ENCODE data around the gene DGCR8. TPM values are rescaled to one million over a fixed set of nuclear protein-coding genes. Genes with fewer than 3 reads are reported as not detected.

Gene DGCR8
- total RNA-seq, 1 donor = 44.2 TPM

- no peak for DNase-seq (ENCODE audit: insufficient read length, low spot score, missing footprints)
- Histone ChIP-seq H3K27me3 (ENCODE audit: insufficient read depth, low read length) (no peaks in the 10 kb centered on the region), H3K36me3 (ENCODE audit: insufficient read depth, low read length) (no peaks in the 10 kb centered on the region), H3K9me3 (ENCODE audit: low read depth, low read length) (no peaks in the 10 kb centered on the region), H3K4me3 (ENCODE audit: insufficient read depth, low read length) (no peak overlapping the region), H3K4me2 (ENCODE audit: insufficient read depth, low read length) (no peak overlapping the region), H3K79me2 (ENCODE audit: insufficient read depth, low read length) (no peaks in the 10 kb centered on the region), H2AFZ (ENCODE audit: low read length) (no peak overlapping the region), H3K4me1 (ENCODE audit: insufficient read depth, low read length) (peaks cover 3% of the 10 kb centered on the region), H4K20me1 (ENCODE audit: insufficient read depth, low read length) (peaks cover 10% of the 10 kb centered on the region), H3K27ac (ENCODE audit: low read depth, low read length) (no peak overlapping the region)
- TF ChIP-seq CTCF (IDR thresholded peaks at IDR 0.05; ENCODE audit: extremely low read depth, low read depth, low read length) = no peak
Measured at GRCh38 chr22:20152464-20152890, 72.4 kb downstream of the DGCR8 start.

- no peak for DNase-seq (ENCODE audit: insufficient read length, low spot score, missing footprints)
- Histone ChIP-seq H3K79me2 (ENCODE audit: insufficient read depth, low read length) (no peaks in the 10 kb centered on the region), H2AFZ (ENCODE audit: low read length) (no peak overlapping the region), H3K27me3 (ENCODE audit: insufficient read depth, low read length) (no peaks in the 10 kb centered on the region), H3K4me2 (ENCODE audit: insufficient read depth, low read length) (no peak overlapping the region), H3K4me3 (ENCODE audit: insufficient read depth, low read length) (no peak overlapping the region), H3K36me3 (ENCODE audit: insufficient read depth, low read length) (no peaks in the 10 kb centered on the region), H3K4me1 (ENCODE audit: insufficient read depth, low read length) (peaks cover 3% of the 10 kb centered on the region), H3K27ac (ENCODE audit: low read depth, low read length) (no peak overlapping the region), H4K20me1 (ENCODE audit: insufficient read depth, low read length) (peaks cover 10% of the 10 kb centered on the region), H3K9me3 (ENCODE audit: low read depth, low read length) (no peaks in the 10 kb centered on the region)
- TF ChIP-seq CTCF (IDR thresholded peaks at IDR 0.05; ENCODE audit: extremely low read depth, low read depth, low read length) = no peak
Measured at GRCh38 chr22:20153945-20154344, 73.9 kb downstream of the DGCR8 start.

- no peaks in the 10 kb centered on the region for H3K36me3 ChIP-seq (ENCODE audit: insufficient read depth, low read length)
- no peak for DNase-seq (ENCODE audit: insufficient read length, low spot score, missing footprints)
- H3K4me2 ChIP-seq (ENCODE audit: insufficient read depth, low read length) = peak overlapping the region; percentile 68
- H3K4me1 ChIP-seq (ENCODE audit: insufficient read depth, low read length) = peaks cover 3% of the 10 kb centered on the region
- H3K9me3 ChIP-seq (ENCODE audit: low read depth, low read length) = no peaks in the 10 kb centered on the region
- peak overlapping the region; percentile 69 for H3K4me3 ChIP-seq (ENCODE audit: insufficient read depth, low read length)
- H3K79me2 ChIP-seq (ENCODE audit: insufficient read depth, low read length) = no peaks in the 10 kb centered on the region
- no peak overlapping the region for H2AFZ ChIP-seq (ENCODE audit: low read length)
- H3K27me3 ChIP-seq (ENCODE audit: insufficient read depth, low read length) = no peaks in the 10 kb centered on the region
- no peak overlapping the region for H3K27ac ChIP-seq (ENCODE audit: low read depth, low read length)
- H4K20me1 ChIP-seq (ENCODE audit: insufficient read depth, low read length) = peaks cover 10% of the 10 kb centered on the region
- no peak for TF ChIP-seq CTCF (IDR thresholded peaks at IDR 0.05; ENCODE audit: extremely low read depth, low read depth, low read length)
Measured at GRCh38 chr22:20154602-20155187, 74.7 kb downstream of the DGCR8 start.

GRCh38 chr22:20155330-20156041 lies 75.4 kb downstream of the DGCR8 start:
- H3K4me1 ChIP-seq (ENCODE audit: insufficient read depth, low read length) = peaks cover 3% of the 10 kb centered on the region
- peak overlapping the region; percentile 68 for H3K4me2 ChIP-seq (ENCODE audit: insufficient read depth, low read length)
- no peak overlapping the region for H3K27ac ChIP-seq (ENCODE audit: low read depth, low read length)
- H3K36me3 ChIP-seq (ENCODE audit: insufficient read depth, low read length) = no peaks in the 10 kb centered on the region
- peak; percentile 99 for DNase-seq (ENCODE audit: insufficient read length, low spot score, missing footprints)
- no peaks in the 10 kb centered on the region for H3K9me3 ChIP-seq (ENCODE audit: low read depth, low read length)
- H2AFZ ChIP-seq (ENCODE audit: low read length) = no peak overlapping the region
- peaks cover 10% of the 10 kb centered on the region for H4K20me1 ChIP-seq (ENCODE audit: insufficient read depth, low read length)
- no peaks in the 10 kb centered on the region for H3K27me3 ChIP-seq (ENCODE audit: insufficient read depth, low read length)
- TF ChIP-seq CTCF (IDR thresholded peaks at IDR 0.05; ENCODE audit: extremely low read depth, low read depth, low read length) = no peak
- peak overlapping the region; percentile 69 for H3K4me3 ChIP-seq (ENCODE audit: insufficient read depth, low read length)
- no peaks in the 10 kb centered on the region for H3K79me2 ChIP-seq (ENCODE audit: insufficient read depth, low read length)

Data from osteoblast (primary cell).